ENCODE data around the gene PLA2G4A. TPM values are rescaled to one million over a fixed set of nuclear protein-coding genes. Genes with fewer than 3 reads are reported as not detected.

Gene PLA2G4A
- total RNA-seq, 1 experiment from 2014 or later, result 0.39 TPM

- H2BK15ac ChIP-seq (ENCODE audit: low read depth, low read length), result no peak overlapping the region
- H2BK120ac ChIP-seq (ENCODE audit: low read depth, low read length, poor library complexity, severe bottlenecking), result no peak overlapping the region
- no peak overlapping the region for H3T11ph ChIP-seq (ENCODE audit: low read length)
- no peaks in the 10 kb centered on the region for H4K20me1 ChIP-seq (ENCODE audit: control insufficient read depth, insufficient read depth, insufficient read length)
- 100% methylated on average over 1 of the region's 2 CpGs for WGBS (ENCODE audit: extremely low coverage, insufficient read length, low lambda C conversion rate)
- Mint-ChIP-seq H3K9me3 (no peaks in the 10 kb centered on the region), H3K4me3 (no peak overlapping the region), H3K27me3 (ENCODE audit: low read depth) (no peaks in the 10 kb centered on the region), H3K4me1 (no peaks in the 10 kb centered on the region; a peak in 1 of 4 replicates), H3K36me3 (ENCODE audit: insufficient read depth in 1 of 3, low read depth in 3 of 3) (no peaks in the 10 kb centered on the region; a peak in 1 of 7 replicates), H3K27ac (no peak overlapping the region)
- no peak overlapping the region for H2AK5ac ChIP-seq (ENCODE audit: insufficient read length, low read length)
- TF ChIP-seq, protein P1, sequence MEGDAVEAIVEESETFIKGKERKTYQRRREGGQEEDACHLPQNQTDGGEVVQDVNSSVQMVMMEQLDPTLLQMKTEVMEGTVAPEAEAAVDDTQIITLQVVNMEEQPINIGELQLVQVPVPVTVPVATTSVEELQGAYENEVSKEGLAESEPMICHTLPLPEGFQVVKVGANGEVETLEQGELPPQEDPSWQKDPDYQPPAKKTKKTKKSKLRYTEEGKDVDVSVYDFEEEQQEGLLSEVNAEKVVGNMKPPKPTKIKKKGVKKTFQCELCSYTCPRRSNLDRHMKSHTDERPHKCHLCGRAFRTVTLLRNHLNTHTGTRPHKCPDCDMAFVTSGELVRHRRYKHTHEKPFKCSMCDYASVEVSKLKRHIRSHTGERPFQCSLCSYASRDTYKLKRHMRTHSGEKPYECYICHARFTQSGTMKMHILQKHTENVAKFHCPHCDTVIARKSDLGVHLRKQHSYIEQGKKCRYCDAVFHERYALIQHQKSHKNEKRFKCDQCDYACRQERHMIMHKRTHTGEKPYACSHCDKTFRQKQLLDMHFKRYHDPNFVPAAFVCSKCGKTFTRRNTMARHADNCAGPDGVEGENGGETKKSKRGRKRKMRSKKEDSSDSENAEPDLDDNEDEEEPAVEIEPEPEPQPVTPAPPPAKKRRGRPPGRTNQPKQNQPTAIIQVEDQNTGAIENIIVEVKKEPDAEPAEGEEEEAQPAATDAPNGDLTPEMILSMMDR (conservative IDR thresholded peaks at IDR 0.05), result no peak
- H3K9ac ChIP-seq (ENCODE audit: extremely low read depth, insufficient read length, low read length), result no peak overlapping the region
- H2BK5ac ChIP-seq (ENCODE audit: insufficient read length, low read length), result no peak overlapping the region
- DNase-seq, result no peak
- no peak overlapping the region for H3K4ac ChIP-seq (ENCODE audit: low read depth, low read length)
- no peak overlapping the region for H4K8ac ChIP-seq (replicated peaks; ENCODE audit: insufficient read length, low read depth, low read length)
- H3K23ac ChIP-seq (ENCODE audit: insufficient read length, low read depth, low read length), result no peak overlapping the region
- H3K14ac ChIP-seq (ENCODE audit: insufficient read depth, low read length), result no peak overlapping the region
- no peak overlapping the region for H2BK20ac ChIP-seq (ENCODE audit: low read depth, low read length, poor library complexity, severe bottlenecking)
- H3K23me2 ChIP-seq (ENCODE audit: insufficient read length, low read depth, low read length, poor library complexity, severe bottlenecking), result no peaks in the 10 kb centered on the region
- no peak overlapping the region for H2BK12ac ChIP-seq (ENCODE audit: insufficient read length, low read depth, low read length)
- H3K9me3 ChIP-seq (ENCODE audit: control insufficient read depth, low read depth, low read length), result no peaks in the 10 kb centered on the region
- H3K27ac ChIP-seq (ENCODE audit: insufficient read length, low read depth, low read length), result no peak overlapping the region
- no peaks in the 10 kb centered on the region for H3K79me1 ChIP-seq (ENCODE audit: insufficient read depth, low read depth, low read length, poor library complexity, severe bottlenecking)
- H4K91ac ChIP-seq (ENCODE audit: insufficient read length, low read depth, low read length), result no peak overlapping the region
- no peaks in the 10 kb centered on the region for H3K4me1 ChIP-seq (ENCODE audit: insufficient read depth, low read length)
- no peak overlapping the region for H3K18ac ChIP-seq (ENCODE audit: insufficient read length, low read depth, low read length)
- H2AFZ ChIP-seq (ENCODE audit: low read length), result no peak overlapping the region
- H3K79me2 ChIP-seq (ENCODE audit: insufficient read depth, low read length), result 0 out of 2 replicates have a peak, but pooled peaks cover 2% of the 10 kb centered on the region
- no peak overlapping the region for H3K56ac ChIP-seq (ENCODE audit: insufficient read length, low read depth, low read length)
- no peak overlapping the region for H3K4me2 ChIP-seq (ENCODE audit: insufficient read depth, insufficient read length, low read length)
- H3K27me3 ChIP-seq (ENCODE audit: insufficient read depth, low read length), result no peaks in the 10 kb centered on the region
- H4K5ac ChIP-seq (ENCODE audit: insufficient read length, low read depth, low read length), result no peak overlapping the region
Measured at GRCh38 chr1:186838380-186839040, 9.8 kb downstream of the PLA2G4A start.
